Measurements from ENCODE around the gene RAB10.
A peak's percentile ranks its signal among the peaks of the same experiment; 100 is the strongest.

RAB10 gene

DNA sequence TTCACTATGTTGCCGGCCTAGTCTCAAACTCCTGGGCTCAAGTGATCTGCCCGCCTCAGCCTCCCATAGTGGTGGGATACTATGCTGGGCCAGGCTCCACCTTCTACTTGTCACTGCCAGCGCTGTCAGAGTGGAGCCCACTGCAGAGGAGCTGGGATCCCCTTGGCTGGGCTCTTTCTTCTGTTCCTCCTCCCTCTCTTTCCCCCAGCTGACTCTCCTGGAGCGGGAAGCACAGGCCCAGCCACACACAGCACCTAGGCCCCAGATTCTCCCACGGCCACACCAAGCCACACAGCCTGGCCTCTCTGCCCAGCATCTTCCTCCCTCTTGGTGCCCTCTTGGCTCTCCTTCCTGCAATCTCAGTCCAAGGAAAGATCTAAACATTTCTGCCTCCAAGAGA, 135.3 kb downstream of the RAB10 start:
- no peak for DNase-seq (ENCODE audit: low read depth, low spot score)
- H3K4me3 ChIP-seq (ENCODE audit: low read length), result no peak overlapping the region

DNA sequence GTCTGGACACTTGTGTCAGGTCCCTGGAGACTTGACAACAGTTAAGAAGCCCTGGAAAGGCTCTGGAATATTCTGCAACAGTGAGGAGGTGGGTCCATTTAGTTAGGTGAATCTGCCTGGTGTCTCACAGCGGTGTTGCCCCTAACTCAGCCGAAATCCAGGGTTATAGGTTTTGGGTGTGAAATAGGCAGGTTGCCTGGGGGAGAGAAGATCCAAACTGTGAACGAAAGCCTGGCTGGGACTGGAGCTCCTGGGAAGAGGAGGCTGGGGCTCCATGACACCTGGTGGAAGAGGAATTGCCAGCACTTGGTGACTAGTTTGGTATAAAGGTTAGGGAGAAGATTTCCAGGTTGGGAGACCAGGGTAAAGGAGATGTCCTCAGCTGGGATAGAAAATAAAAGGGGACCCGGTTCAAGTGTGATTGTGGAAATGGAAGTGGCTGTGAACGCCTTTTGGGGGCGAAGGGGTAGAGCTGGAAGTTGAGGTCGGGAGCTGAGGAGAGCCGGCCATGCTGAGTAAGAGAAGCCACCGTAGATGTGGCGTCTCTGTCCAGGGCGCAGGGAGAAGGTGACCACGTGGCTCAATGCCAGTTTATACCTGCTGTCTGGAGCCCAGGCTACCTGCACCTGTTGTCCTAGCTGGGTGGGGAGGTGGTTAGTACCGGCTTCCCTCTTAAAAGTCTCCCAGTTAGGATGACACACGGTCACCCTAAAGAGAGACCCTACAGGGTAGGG, 136.0 kb downstream of the RAB10 start:
- DNase-seq (ENCODE audit: low read depth, low spot score), result no peak
- H3K4me3 ChIP-seq (ENCODE audit: low read length), result no peak overlapping the region

DNA sequence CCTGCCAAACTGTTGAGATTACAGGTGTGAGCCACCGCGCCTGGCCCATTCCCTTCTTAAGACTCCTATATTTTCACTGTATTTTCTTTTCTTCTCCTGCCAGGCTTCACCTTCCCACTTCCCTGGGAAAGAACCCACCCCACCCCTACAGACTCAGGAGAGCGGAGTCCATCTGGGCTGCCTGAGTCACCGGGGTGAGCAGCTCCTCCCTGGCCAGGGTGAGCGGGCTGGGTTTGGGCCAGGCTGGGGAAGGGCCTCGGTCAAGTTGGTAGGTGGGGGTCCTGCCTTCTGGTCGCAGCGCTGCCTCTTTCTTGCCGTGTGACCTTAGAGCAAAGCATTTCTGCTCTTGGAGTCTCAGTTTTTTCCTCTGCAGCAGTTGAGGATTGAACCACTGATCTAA, 136.9 kb downstream of the RAB10 start:
- no peak overlapping the region for H3K4me3 ChIP-seq (ENCODE audit: low read length)

DNA sequence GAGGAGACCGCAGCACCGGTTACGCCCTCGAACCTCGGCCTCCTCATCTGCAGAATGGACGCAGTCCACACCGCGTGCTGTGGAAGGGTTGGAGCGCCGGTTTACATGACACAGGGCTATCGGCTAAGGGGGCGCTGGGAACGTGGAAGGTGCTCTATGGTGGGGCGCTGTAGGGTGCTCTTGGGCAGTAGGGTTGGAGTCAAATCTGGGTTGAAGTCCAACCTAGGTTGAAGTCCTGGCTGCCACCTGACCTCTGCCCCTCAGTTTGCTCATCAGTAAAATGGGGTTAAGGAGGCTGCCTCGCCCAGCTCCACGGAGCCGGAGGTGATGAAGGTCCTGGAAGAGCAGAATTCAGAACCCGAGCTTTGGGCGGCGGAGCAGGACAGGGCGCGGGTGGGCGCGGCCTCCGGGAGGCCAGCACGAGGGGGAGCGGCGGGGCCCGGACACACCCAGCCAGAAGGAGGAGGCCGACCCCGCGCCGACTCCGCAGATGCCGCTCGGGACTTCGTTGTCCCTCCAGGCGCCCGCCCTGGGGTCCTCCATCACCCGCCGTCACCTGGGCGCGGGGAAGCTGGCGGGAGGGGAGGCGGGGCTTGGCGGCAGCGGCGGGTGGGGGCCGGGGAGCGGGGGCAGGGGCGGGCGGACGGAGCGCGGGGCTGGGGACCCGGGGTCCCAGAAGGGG, 138.4 kb downstream of the RAB10 start:
- no peak overlapping the region; the same call in 1 of the 2 replicates for H3K4me3 ChIP-seq (ENCODE audit: low read length)
- DNase-seq (ENCODE audit: low read depth, low spot score), result no peak

More for the DNA sequence above, 136.9 kb downstream of the RAB10 start:
- no peak for DNase-seq (ENCODE audit: low read depth, low spot score)

DNA sequence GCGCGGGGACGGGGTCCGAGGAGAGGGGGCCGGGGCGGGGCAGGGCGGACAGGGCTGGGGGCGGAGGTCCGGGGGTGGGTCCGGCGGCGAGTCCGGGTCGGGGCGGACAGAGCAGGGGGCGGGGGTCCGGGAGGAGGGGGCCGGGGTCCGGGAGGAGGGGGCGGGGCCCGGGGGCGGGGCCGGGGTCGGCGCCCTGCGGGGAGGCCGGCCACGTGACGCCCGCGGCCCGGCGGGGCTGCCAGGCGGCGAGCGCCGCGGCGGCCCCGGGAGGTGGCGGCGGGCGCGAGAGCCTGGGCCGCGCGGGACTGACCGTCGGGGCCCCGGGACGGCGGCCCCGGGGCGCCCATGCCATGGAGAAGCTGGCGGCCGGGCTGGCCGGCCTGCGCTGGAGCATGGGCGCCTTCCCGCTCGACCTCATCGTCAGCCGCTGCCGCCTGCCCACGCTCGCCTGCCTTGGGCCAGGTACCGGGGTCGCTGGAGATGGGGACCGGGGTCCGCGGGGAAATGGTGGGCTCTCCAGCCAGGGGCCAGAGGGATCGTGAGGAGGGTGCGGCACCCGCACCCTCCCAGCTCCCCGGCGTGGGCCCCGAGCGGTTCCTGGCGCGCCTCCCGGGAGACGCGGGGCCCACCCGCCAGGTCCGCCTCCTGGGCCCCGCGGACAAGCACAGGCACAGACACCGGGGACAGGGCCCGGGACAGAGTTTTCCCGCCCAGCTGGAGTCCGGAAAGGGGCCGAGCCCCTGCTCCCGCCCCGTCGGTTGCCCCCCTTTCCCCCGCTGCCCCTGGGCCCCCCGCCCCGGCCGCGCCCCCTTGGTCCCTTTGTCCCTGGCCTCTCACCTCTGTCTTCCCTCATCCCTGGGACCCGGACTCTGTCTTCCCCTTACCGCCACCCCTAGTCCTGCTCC, 139.2 kb downstream of the RAB10 start, which contains the start of gene GAREM2:
TSS of gene GAREM2 (plus strand) at position 218 of the 905 bp plus-strand sequence. CDS start at position 351, 133 bp downstream.
- peak within 1 kb of the TSS; percentile 42 for H3K4me3 ChIP-seq (ENCODE audit: low read length)
- no peak for DNase-seq (ENCODE audit: low read depth, low spot score)

DNA sequence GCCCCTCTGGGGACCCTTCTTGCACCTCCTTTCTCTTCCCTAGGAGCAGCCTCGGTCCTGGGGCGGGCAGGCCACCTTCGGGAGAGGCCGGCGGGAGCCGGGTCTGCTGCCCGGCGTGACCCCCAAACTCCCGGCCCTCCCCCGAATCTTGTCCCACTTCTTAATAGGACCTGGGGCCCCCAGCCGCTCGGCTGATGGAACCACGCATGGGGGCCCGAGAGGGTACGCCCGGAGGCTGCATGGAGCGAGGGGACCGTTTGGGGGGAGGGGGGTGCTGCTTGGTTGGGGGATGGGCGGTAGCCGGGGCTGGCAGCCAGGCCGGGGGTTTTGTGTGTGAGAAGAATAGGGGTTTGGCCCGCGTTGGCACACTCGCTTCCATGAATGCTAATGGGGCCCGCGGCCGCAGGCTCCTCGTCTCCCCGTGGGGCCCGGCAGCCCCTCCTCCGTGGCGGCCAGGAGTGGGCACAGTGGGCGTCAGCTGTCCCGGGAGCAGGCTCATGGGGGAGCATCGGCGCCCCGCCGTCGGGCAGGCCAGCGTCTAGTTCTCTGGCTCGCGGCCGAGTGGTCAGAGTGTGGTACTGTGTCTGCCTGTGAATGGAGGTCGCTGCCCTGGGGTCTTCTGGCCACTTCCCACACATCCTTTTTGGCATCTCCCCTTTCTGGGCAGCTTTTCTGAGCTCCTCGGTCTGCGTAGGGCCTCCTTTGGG, 140.0 kb downstream of the RAB10 start:
- no peak for DNase-seq (ENCODE audit: low read depth, low spot score)
- H3K4me3 ChIP-seq (ENCODE audit: low read length), result no peak overlapping the region

DNA sequence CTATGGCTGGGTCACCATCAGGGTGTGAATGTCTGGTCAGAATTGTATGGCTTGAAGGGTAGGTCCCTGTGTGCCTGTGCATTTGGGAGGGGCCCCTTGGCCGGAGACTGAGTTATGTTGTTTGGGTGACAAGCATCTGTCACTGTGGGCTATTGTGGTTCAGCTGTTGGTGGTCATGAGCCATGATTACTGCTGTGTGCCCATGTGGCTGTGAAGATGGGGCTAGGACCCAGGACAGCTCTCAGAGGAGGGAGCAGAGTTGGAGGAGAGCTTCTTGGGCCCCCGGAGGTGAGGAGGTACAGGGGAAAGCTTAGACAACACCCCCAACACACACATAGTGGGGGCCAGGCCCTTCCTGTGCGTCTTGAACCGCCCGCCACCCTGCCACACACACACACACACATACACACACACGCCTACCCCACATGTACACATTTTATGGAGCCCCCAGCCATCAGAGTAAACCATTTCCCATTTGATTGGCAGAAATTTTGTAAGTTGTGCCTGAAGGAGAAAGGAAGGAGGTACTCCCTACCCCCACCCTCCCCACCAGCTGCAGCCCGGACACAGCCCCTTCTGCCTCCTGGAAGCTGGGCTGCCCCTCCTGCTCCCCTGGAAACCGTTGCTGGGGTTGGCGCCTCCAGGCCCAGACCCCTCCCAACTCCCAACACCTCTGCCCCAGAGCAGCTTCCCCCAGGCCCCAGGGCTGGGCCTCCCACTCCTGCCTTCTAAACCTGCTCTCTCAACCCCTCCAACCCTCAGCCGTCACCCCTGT, 141.0 kb downstream of the RAB10 start:
- DNase-seq (ENCODE audit: low read depth, low spot score), result no peak
- no peak overlapping the region for H3K4me3 ChIP-seq (ENCODE audit: low read length)

DNA sequence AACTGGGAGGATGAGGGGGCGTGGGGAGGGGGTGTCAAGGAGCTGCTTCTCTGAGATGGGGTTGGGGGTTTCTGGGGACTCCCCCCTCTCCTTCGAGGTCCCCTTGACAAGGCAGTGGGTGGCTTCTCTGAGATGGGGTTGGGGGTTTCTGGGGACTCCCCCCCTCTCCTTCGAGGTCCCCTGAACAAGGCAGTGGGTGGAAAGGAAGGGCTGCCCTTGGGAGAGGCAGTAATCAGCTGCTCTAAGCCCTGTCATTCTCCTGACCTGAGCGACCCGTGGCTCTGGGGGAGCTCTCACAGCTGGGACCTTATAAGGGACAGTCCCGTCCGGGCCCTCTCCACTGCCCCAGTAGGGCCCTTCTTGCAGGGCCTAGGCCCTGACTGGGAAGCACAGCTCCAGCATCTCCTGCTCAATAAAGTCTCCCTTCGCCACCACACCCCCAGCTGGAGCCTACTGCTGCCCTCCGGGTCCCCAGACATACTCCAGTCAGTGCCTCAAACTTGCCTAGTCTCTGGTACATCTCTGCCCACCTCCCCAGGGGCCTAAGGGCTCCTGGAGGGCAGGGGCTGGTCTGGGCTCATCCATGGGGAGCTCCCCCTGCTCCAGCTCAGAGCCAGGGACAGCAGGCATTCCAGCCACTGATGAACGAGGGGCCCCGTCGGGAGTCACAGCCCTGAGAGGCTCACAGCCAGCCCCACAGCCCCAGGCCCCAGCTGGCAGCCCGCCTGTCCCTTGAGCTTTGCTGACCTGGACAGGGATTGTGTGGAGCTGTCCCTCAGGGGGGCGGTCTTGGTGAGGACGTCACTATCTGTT, 141.8 kb downstream of the RAB10 start:
- DNase-seq (ENCODE audit: low read depth, low spot score), result no peak
- no peak overlapping the region for H3K4me3 ChIP-seq (ENCODE audit: low read length)

DNA sequence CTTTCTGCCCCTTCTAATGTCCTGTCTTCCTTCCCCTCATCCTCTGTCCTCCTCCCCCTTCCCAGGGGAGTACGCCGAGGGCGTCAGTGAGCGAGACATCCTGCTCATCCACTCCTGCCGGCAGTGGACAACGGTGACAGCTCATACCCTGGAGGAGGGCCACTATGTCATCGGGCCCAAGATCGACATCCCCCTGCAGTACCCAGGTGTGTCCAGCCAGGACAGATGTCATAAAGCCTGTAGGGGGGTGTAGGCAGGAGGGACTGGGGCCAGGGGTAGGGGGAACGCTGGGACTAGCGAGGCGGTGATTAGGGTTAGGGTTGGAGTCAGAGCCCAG, 142.4 kb downstream of the RAB10 start:
- no peak overlapping the region for H3K4me3 ChIP-seq (ENCODE audit: low read length)
- DNase-seq (ENCODE audit: low read depth, low spot score), result no peak

DNA sequence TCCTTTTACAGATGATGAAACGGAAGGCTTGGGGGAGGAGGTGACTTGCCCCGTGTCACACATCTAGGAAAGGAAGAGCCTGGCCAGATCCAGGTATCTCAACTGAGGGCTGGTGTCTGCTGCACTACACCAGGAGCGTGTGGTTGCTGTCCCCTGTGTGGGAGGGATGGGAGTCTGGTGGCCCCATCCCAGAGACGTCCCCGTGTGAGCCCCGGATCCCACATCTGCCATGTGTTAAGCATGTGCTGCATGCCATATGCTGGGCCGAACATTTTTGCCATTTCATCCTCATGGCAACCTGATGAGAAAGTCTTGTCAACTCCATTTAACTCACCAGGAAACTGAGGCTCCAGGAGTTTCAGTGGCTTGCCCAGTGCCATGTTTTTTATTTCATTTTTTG, 143.2 kb downstream of the RAB10 start:
- H3K4me3 ChIP-seq (ENCODE audit: low read length), result no peak overlapping the region
- no peak for DNase-seq (ENCODE audit: low read depth, low spot score)

DNA sequence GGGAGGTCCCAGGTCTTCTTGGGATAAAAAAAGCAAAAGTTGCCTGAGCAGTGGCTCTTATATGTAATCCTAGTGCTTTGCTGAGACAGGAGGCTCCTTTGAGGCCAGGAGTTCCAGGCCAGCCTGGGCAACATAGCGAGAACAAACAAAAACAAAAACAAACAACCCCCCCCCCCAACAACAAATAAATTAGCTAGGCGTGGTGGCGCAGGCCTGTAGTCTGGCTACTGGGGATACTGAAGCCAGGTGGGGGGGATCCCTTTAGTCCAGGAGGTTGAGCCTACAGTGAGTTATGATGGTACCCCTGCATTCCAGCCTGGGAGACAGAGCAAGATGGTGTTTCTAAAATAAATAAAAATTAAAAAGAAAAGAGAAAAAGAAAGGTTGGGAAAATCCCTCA, 144.4 kb downstream of the RAB10 start:
- H3K4me3 ChIP-seq (ENCODE audit: low read length), result peak overlapping the region; percentile 56

DNA sequence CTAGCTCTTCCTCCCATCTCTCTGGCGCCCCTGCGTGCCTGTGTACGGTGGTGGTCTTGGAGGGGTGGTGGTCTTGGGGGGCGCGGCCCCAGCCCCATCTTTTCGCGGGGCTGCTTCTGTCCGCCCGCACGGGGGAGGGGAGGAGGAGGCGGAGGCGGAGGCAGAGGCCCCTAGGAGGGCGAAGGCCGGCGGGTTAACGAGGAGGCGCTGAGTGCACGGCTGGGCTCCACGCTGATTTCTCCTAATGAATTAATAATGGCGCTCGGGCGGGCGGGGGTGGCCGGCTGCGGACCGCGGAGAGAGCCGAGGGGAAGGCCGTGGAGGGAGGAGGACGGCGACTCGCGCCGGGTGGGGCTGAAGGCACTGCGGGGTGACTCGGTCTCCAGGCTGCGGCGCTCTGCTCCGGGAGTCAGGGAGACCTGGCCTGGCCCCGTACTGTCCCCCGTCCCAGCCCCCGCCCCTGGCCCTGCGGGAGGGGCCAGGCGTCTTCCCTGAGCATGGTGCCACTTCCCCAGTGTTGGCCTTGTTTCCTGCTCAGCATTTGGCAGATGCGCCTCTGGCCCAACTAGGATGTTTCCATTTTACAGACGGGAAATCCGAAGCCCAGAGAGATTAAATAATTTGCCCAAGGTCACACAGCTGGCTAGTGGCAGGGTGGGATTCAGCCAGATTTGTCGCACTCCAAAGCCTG, 145.0 kb downstream of the RAB10 start:
- DNase-seq (ENCODE audit: low read depth, low spot score), result no peak
- H3K4me3 ChIP-seq (ENCODE audit: low read length), result peak overlapping the region; percentile 56

More for the DNA sequence above, 144.4 kb downstream of the RAB10 start:
- DNase-seq (ENCODE audit: low read depth, low spot score), result no peak

DNA sequence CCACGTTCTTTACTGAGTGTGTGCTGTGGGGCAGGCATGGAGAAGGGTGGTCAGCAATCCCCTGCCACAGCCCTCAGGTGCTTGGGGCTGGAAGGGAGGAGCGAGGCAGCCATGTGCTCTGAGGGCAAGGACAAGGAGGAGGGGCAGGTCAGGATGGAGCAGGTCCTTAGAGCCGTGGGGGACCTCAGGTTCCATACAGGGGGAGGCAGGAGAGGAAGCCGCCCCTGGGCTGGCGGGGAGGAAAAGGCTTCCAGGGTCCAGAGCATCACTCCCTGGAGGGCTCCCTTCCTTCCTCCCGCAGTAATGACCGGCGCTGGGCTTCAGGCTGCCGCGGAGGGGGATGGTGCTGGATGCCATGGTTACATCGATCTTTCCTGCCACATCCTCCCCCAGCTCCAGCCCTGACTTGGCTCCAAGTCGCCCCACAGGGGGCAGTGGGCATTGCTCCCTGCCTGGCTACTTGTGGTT, 145.6 kb downstream of the RAB10 start:
- no peak for DNase-seq (ENCODE audit: low read depth, low spot score)
- peak overlapping the region; percentile 56 for H3K4me3 ChIP-seq (ENCODE audit: low read length)

DNA sequence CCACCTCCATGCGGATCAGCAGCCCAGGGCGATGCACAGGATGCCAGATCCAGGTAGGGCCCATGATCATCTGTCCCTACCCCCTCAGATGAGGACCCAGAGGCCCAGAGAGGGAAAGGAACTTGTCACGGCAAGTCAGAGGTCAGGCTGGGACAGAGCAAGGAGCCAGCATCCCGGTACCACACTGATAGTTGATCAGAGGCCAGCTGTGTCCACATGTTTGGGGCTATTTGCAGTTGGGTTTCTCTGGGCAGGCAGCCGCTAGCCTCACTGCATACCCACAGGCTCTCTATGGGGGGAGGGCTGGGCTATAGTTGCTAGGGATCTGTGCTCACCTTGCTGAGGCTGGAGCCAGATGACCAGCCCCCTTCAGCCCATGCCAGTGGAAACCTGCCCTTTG, 148.6 kb downstream of the RAB10 start:
- H3K4me3 ChIP-seq (ENCODE audit: low read length), result no peak overlapping the region
- no peak for DNase-seq (ENCODE audit: low read depth, low spot score)

DNA sequence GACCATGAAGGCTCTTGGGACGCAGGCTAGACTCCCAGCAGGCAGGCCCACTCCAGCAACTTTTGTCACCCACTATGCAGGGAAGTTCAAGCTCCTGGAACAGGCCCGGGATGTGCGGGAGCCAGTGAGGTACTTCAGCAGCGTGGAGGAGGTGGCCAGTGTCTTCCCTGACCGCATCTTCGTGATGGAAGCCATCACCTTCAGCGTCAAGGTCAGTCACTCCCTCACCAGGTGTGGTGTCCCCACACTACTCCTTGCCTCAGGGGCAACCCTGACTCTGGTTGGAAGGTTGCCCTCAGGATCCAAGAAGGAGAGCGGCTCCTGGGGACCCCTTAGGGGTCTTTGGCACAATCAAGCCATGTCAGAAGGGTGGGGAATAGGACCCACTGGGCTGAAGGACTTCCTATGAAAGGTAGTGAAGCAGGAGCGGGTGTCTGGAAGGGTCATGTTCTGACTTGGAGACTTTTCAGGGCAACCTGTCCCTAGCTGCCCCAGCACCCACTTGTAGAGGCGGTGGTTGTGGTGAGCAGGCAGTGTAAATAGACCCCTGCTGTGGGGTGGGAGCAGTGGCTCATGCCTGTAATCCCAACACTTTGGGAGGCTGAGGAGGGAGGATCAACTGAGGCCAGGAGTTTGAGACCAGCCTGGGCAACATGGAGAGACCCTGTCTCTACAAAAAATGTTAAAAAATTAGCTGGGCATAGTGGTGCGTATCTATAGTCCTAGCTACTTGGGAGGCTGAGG, 149.2 kb downstream of the RAB10 start:
- no peak for DNase-seq (ENCODE audit: low read depth, low spot score)
- no peak overlapping the region for H3K4me3 ChIP-seq (ENCODE audit: low read length)

DNA sequence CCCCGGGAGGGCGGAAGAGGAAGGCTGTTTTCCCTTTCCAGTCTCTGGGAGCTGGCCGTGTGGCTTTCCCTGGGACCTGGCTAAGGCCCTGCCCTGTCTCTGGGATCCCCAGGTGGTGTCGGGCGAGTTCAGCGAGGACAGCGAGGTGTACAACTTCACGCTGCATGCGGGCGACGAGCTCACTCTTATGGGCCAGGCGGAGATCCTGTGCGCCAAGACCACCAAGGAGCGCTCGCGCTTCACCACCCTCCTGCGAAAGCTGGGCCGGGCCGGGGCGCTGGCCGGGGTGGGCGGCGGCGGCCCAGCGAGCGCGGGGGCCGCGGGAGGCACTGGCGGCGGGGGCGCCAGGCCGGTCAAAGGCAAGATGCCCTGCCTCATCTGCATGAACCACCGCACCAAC, 150.2 kb downstream of the RAB10 start:
- no peak for DNase-seq (ENCODE audit: low read depth, low spot score)
- peak overlapping the region; percentile 22 for H3K4me3 ChIP-seq (ENCODE audit: low read length)

Measured in Jurkat, Clone E6-1 (cell line).